GM18517 (cell line): ENCODE results near the gene VPS26A.
"Not testable (repeated sequence)": the region's sequence is repeated elsewhere in the genome, so short reads cannot be mapped to it uniquely, and the experiment has no call there.

Experiments
- ATAC-seq: cut with Tn5 transposase; IDR thresholded peaks from one replicate; pipeline ENCODE4 v1.9.1; 2021; ENCODE audit warnings: mild to moderate bottlenecking, moderate library complexity; ENCODE audit not compliant: unreplicated experiment

VPS26A gene

GRCh38 chr10:69102440-69102839, 21.5 kb upstream of the VPS26A start:
- ATAC-seq: no peak

DNA sequence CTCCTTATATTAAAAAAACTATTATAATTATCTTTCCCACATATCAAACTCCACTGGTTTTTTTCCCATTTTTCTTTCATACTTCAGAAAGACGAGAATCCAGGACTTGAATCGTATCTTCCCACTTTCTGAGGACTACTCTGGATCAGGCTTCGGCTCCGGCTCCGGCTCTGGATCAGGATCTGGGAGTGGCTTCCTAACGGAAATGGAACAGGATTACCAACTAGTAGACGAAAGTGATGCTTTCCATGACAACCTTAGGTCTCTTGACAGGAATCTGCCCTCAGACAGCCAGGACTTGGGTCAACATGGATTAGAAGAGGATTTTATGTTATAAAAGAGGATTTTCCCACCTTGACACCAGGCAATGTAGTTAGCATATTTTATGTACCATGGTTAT, 20.2 kb upstream of the VPS26A start:
- no peak for ATAC-seq

- no peak for ATAC-seq
Measured at GRCh38 chr10:69104994-69105790, 18.8 kb upstream of the VPS26A start.

DNA sequence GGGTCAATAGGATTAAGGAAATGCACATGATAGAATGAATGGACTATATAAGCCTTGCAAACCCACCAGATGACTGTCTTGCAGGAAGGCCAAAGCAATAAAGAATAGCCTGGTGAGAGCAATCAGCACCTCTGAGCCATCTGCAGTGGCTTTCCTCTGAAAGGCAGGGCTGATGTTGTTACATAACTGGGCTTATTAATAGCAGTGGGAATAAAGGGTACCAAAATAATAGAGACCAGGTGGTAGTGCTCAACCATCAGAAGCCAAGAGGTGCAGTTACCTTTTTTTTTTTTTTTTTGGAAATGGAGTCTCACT, 16.8 kb upstream of the VPS26A start:
- no peak for ATAC-seq

- ATAC-seq: no peak
Measured at GRCh38 chr10:69107699-69108098, 16.3 kb upstream of the VPS26A start.

GRCh38 chr10:69119896-69120295, 4.1 kb upstream of the VPS26A start:
- ATAC-seq: no peak

DNA sequence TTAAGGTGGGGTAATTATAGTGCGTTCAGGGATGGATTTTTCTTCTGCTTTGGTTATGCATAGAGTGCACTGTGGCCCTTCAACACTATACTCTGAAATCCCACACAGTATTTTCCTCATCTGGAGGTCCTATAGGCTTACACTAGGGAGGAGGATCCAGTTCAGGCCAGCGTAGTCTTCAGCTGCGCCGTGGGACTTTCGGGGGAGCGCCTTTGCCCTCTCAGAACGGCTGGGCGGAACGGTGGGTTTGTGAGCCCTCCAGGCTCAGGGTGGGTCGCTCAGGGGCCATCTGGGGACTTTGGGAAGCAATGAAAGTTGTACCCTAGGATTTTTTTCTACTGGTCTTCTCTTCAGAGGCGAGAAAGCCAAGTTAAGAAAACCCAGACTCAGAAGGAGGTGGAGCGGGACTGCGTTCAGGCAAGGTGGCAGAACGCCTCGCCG, 652 bp upstream of the VPS26A start:
- ATAC-seq: peak; percentile 19

DNA sequence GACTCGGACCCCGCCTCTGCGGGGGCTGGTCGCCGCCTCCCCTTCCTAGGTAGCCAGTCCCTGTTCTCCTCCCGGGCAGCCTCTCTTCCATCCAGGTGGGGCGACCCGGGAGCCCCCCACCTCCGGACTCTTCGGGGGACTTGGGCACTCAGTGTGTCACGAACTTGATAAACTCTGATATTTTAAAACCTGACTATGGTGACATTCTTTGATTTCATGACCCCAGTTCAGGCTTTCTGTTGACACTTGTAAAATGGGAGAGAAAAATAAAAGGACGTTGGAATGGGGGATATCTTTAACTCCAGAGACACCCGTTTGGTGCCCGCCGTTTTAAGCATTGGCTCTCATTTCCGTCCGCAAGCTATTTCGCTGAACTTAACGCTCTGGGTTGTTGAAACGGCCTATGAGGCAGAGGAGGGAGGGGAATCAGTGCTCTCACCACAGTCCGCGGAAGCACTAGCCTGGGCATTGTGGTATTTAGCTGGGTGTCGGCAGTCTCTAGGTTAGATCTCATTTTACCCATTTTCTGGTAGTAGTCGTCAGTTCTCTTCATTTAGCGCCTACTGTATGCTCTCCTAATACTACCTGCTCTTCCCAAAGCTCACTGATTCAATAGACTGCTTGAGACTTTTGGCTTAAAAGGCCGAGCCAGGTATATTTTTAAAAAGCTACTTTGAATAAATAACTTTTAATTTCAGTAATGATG, 738 bp downstream of the VPS26A start:
- no peak for ATAC-seq

DNA sequence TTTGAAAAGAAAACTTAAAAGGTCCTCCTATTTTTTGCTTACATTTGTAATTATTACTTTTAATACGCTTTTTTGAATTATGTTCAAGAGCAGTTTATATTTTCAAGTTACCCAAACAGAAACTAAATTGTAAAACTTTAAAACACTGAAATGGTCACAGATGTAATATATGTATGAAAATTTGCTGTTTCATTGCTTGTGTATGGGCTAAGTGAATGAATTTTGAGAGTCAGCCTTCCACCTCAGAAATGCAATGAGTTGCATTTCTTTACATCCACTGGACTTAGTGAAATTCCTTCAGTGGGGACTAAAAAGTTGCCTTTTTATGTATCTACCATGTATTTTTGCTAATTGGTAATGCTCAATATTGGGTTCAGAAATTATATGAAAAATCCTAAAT, 1.6 kb downstream of the VPS26A start:
- ATAC-seq: no peak

GRCh38 chr10:69130251-69130650, 6.3 kb downstream of the VPS26A start:
- no peak for ATAC-seq

DNA sequence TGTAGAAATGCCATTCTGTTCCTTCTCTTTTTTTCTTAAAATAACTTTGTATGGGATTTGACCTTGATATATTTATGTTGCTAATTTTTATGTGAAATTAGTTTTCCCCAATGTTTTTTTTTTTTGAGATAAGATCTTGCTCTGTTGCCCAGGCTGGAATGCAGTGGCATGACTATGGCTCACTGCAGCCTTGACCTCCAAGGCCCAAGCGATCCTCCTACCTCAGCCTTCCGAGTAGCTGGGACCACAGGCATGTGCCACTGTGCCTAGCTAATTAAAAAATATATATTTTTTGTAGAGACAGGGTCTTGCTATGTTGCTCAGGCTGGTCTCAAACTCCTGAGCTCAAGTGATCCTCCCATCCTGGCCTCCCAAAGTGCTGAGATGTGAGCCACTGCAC, 16.0 kb downstream of the VPS26A start:
- ATAC-seq: no peak

DNA sequence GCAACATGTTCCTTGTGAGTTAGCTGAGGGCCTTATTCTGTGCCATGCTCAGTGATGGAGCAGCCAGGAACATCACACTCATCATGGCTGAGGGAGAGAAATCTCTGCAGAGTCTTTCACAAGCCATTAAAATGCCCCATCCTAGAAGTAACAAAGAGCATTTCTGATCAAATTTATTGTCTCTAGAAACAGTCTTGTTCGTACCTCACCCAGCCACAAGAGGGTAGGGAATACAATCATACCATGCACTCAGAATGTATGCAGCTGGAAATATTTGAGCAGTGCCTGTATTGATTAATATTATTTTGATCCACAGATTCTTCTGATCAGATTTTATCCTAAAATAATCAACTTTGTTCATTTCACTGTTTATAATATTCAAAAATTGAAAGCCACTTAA, 17.3 kb downstream of the VPS26A start:
- no peak for ATAC-seq

GRCh38 chr10:69142074-69142473, 18.1 kb downstream of the VPS26A start:
- not testable (repeated sequence) for ATAC-seq

- ATAC-seq: no peak
Measured at GRCh38 chr10:69142983-69143382, 19.0 kb downstream of the VPS26A start.

GRCh38 chr10:69145329-69145728, 21.4 kb downstream of the VPS26A start:
- no peak for ATAC-seq

- ATAC-seq: no peak
Measured at GRCh38 chr10:69145864-69146263, 21.9 kb downstream of the VPS26A start.

- no peak for ATAC-seq
Measured at GRCh38 chr10:69146759-69147158, 22.8 kb downstream of the VPS26A start.

DNA sequence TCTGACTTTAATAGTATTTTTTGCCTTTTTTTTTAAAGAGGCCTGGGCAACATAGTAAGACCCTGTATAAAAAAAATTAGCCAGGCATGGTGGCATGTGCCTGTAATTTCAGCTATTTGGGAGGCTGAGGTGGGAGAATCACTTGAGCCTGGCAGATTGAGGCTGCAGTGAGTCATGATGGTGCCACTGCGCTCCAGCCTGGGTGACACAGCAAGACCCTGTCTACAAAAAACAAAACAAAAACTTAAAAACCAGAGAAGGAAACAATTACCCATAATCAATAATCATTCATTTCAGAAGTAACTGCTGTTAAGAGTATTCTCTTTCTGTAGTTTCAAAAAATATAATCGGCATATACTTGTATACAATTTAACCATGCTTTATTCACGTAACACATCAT, 28.0 kb downstream of the VPS26A start:
- no peak for ATAC-seq

DNA sequence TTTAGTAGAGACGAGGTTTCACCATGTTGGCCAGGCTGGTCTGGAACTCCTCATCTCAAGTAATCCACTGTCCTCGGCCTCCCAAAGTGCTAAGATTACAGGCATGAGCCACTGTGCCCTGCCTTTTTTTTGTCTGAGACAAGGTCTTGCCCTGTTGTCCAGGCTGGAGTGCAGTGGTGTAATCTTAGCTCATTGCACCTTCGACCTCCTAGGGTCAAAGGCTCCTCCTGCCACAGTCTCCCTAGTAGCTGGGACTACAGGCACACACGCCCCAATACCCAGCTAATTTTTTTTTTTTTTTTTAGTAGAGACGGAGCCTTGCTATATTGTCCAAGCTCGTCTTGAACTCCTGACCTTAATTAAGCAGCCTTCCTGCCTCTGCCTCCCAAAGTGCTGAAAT, 29.2 kb downstream of the VPS26A start:
- ATAC-seq: no peak

GRCh38 chr10:69160809-69161241, 36.8 kb downstream of the VPS26A start:
- no peak for ATAC-seq

DNA sequence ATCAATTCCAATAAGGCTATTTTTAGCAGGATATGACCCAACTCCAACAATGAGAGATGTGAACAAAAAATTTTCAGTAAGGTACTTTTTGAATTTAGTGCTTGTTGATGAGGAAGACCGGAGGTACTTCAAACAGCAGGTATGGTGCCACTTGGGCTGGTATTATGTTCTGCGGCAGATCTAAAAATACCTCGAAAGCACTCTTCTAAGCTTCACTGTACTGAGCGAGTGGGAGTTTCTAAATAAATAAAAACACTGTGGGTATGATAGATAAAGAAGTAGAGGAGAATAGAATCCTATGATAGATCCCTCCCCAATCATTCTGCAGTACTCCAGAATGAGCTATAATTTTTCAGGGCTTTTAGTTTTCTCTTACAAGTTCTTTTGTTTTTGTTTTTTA, 44.5 kb downstream of the VPS26A start:
- no peak for ATAC-seq

- ATAC-seq: no peak
Measured at GRCh38 chr10:69172241-69172982, 48.4 kb downstream of the VPS26A start.
